C4-2B (cell line): ENCODE results near the gene MRPS6.
A peak's percentile ranks its signal among the peaks of the same experiment; 100 is the strongest.

ENCODE experiments used
- H3K27ac ChIP-seq: fragments of 450-650 bp; 2 replicates; pipeline ENCODE4 v1.5.1; 2017
- ZFX ChIP-seq: fragments of 450-650 bp; IDR thresholded peaks from 2 replicates; pipeline ENCODE4 v1.6.1; 2017
- TF ChIP-seq, protein P1 (sequence below): fragments of 450-650 bp; conservative IDR thresholded peaks from 2 replicates; pipeline ENCODE4 v1.5.1; 2017; ENCODE audit warnings: mild to moderate bottlenecking

MRPS6 gene

DNA sequence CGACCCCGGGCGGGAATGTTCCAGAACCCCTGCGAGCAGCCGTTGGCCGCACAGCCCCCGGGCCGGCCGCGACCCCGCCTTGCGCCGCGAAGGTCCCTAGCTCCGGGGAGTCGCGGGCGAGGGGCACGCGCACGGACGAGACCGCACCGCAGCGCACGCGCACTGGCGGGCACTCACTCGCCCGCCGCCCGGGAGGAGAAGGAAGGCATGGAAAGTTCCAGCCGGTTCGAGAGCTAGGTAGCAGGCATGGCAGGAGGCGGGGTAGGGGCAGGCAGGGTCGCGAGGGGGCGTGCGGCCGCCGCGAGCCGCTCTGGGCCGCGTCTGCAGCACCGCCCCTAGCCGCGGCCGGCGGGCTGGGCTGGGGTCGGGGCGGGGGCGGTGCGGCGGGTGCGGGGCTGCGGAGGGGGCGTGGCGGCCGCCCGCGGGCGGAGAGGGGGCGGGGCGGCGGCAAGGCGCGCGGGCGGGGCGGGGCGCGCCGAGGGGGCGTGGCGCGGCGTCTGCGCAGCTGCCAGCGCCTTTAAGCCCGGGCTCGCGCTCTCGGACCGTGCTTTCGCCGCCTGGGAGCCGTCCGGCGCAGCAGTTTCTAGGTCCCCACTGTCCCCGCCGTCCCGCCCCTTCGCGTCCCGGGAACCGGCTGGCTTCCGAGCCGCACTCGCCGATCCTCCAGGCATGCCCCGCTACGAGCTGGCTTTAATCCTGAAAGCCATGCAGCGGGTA lies at the start of gene MRPS6, which contains the start of gene SLC5A3:
Gene MRPS6, plus strand, starts transcription at position 547 of the 717 bp plus-strand sequence. Its CDS starts 123 bp downstream, at position 670.
Gene SLC5A3, plus strand, starts transcription at position 547 of the 717 bp plus-strand sequence. CDS start 21,621 bp downstream, outside the sequence.
- peak within 1 kb of the TSS; percentile 84 for H3K27ac ChIP-seq
- TF ChIP-seq, protein P1, sequence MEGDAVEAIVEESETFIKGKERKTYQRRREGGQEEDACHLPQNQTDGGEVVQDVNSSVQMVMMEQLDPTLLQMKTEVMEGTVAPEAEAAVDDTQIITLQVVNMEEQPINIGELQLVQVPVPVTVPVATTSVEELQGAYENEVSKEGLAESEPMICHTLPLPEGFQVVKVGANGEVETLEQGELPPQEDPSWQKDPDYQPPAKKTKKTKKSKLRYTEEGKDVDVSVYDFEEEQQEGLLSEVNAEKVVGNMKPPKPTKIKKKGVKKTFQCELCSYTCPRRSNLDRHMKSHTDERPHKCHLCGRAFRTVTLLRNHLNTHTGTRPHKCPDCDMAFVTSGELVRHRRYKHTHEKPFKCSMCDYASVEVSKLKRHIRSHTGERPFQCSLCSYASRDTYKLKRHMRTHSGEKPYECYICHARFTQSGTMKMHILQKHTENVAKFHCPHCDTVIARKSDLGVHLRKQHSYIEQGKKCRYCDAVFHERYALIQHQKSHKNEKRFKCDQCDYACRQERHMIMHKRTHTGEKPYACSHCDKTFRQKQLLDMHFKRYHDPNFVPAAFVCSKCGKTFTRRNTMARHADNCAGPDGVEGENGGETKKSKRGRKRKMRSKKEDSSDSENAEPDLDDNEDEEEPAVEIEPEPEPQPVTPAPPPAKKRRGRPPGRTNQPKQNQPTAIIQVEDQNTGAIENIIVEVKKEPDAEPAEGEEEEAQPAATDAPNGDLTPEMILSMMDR = peak; percentile 21
- TF ChIP-seq ZFX = no peak

DNA sequence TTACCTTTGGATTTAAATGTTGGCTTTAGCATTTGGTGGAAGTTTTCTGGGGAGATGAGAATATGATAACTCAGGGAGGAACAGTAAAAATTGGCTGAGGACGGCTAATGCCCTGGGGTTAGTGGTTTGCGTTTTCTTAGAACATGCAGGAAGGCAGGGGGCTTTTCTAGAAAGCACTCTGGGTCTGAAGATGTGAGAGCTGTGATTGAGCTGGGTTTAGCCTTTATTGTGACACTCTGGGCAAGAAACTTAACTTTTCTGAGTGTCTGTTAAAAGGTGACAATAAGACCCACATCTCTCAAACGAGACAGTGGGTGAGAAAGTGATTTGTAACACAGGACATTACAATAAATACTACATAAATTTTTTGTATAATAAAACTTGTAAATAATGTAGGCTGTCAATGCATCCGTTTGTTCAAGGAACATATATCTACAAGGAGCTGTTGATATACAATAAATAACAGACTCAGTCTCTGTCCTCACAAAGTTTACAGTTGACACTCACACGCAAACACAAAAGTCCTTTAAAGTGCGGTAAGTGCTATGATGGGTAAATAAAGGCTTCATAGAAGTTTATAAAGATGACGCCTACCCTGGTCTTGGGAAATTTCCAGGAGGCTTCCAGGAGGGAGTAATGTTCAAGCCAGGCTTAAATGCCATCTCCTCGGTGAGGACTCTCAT lies 49.5 kb upstream of the MRPS6 start:
- no peak overlapping the region for H3K27ac ChIP-seq

DNA sequence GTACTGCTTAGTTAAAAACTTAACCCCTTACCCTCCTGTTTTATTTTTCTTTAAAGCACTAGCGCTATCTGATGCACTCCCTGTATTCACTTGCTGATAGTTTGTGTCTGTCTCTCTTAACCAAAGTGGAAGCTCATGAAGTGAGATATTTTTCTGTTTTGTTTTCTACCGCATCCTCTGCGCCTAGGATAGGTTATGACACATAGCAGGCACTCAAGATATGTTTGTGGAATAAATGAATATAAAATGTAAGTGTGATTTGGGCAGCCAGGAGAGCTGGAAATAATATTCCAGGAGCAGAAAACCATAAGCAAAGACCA lies 49.0 kb upstream of the MRPS6 start:
- no peak for TF ChIP-seq ZFX
- TF ChIP-seq, protein P1 = no peak
- no peak overlapping the region for H3K27ac ChIP-seq

More for the DNA sequence above, 49.5 kb upstream of the MRPS6 start:
- TF ChIP-seq ZFX = no peak
- TF ChIP-seq, protein P1 = no peak

DNA sequence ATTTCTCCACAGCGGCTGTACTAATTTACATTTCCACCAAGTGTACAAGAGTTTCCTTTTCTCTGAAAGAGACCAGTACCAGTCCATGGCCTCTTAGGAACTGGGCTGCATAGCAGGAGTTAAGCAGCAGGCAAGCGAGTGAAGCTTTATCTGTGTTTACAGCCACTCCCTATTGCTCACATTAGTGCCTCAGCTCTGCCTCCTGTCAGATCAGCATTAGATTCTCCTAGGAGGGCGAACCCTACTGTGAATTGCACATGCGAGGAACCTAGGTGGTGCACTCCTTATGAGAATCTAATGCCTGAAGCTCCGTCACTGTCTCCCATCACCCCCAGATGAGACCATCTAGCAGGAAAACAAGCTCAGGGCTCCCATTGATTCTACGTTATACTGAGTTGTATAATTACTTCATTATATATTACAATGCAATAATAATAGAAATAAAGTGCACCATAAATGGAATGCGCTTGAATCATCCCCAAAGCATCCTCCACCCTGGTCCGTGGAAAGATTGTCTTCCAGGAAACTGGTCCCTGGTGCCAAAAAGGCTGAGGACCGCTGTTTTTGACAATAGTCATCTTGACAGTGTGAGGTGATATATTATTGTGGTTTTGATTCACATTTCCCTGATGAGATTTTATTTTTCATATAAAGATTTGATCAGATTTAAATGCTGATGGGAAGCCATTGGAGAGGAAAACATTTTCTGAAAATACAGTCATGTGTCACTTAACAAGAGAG lies 45.5 kb upstream of the MRPS6 start:
- H3K27ac ChIP-seq = no peak overlapping the region

DNA sequence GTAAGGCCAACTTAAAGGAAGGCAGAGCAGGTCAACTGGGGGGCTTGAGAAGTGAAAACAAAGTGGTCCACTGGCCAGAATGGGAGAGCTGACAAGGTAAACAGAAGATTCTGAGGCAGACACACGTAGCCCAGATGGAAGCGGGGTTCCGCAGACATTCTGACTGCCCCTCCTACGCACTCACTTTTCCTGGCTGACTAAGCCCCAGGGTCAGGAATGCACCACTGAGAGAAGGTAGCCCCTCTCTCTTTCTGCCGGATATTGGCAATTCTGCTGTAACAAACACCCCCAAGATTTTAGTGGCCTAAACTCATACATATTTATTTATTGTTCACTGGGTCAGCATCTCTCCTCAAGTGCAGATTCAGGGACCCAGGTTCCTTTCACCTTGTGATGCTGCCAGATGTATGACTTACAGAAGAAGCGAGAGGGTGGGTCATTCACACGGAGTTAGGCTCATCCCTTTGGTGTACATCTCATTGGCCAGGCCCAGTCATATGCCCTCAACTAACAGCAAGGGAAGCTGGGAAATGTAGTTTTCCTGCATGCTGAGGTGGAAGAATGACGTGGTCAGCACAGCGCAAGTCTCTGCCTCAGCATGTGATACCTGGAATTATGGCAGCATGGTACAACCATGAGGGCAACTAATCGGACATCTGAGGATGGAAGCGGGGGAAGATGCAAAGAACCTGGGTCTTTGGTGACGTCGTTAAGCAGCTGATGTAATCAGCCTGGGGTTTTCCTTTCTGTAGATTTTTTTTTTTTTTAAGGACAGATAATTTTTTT lies 43.4 kb upstream of the MRPS6 start:
- TF ChIP-seq ZFX = no peak
- TF ChIP-seq, protein P1 = no peak
- H3K27ac ChIP-seq = no peak overlapping the region

More for the DNA sequence above, 45.5 kb upstream of the MRPS6 start:
- TF ChIP-seq, protein P1 = no peak
- TF ChIP-seq ZFX = no peak

DNA sequence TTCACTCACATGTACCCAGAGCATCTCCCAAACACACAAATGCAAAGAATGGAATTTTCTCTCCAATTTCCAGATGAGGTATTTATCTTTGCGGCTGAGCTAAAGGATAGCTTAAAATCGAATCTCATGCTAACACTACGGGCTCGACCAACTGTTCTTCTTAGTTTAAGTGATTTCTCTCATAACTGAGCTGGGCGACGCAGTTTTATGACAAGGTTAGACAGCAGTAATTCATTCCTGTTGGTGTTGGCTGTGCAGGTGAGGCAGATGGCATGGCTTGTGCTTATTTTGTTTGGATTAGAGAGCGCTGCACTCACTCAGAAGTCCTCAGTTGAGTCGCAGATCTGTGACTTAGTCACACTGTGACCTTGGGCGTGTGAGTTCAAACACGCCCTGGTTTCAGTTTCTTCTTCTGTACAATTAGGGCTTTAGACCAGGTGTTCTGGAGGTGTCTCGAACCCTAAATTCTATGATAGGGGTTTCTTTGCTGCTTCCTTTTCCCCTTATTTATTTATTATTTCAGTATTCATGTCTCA lies 41.5 kb upstream of the MRPS6 start:
- no peak for TF ChIP-seq ZFX
- TF ChIP-seq, protein P1 = no peak
- H3K27ac ChIP-seq = no peak overlapping the region
